SKM-1 treated with dmso at 0.1 percent for 144 hours (cell line): ENCODE measurements around the gene FNBP1.
A peak's percentile ranks its signal among the peaks of the same experiment; 100 is the strongest.
"Not testable (repeated sequence)": the region's sequence is repeated elsewhere in the genome, so short reads cannot be mapped to it uniquely, and the experiment has no call there.

Experiments used
- DNase-seq: peaks from one replicate; lab custom pipeline; 2025; ENCODE audit not compliant: unreplicated experiment; lab: John Stamatoyannopoulos, UW

The FNBP1 gene

GRCh38 chr9:129995409-129996160, 47.4 kb downstream of the FNBP1 start:
- no peak for DNase-seq

GRCh38 chr9:129994882-129995281, 48.1 kb downstream of the FNBP1 start:
- DNase-seq: no peak

GRCh38 chr9:129991139-129991538, 51.9 kb downstream of the FNBP1 start:
- not testable (repeated sequence) for DNase-seq

- peak; percentile 66 for DNase-seq
Observed at GRCh38 chr9:129990269-129991010, 52.5 kb downstream of the FNBP1 start.

- no peak for DNase-seq
Observed at GRCh38 chr9:129989740-129990139, 53.2 kb downstream of the FNBP1 start.

GRCh38 chr9:129989362-129989708, 53.7 kb downstream of the FNBP1 start:
- no peak for DNase-seq

- DNase-seq: no peak
Observed at GRCh38 chr9:129988607-129989361, 54.2 kb downstream of the FNBP1 start.

- no peak for DNase-seq
Observed at GRCh38 chr9:129987941-129988340, 55.0 kb downstream of the FNBP1 start.

- no peak for DNase-seq
Observed at GRCh38 chr9:129987047-129987446, 55.9 kb downstream of the FNBP1 start.

- DNase-seq: not testable (repeated sequence)
Observed at GRCh38 chr9:129984589-129984988, 58.4 kb downstream of the FNBP1 start.

- no peak for DNase-seq
Observed at GRCh38 chr9:129983891-129984290, 59.1 kb downstream of the FNBP1 start.

- no peak for DNase-seq
Observed at GRCh38 chr9:129981180-129981907, 61.6 kb downstream of the FNBP1 start.

GRCh38 chr9:129980224-129980623, 62.8 kb downstream of the FNBP1 start:
- DNase-seq: not testable (repeated sequence)

- DNase-seq: no peak
Observed at GRCh38 chr9:129979071-129979745, 63.8 kb downstream of the FNBP1 start.

GRCh38 chr9:129972816-129973215, 70.2 kb downstream of the FNBP1 start:
- peak; percentile 18 for DNase-seq

GRCh38 chr9:129968690-129969485, 74.1 kb downstream of the FNBP1 start:
- no peak for DNase-seq

- DNase-seq: no peak
Observed at GRCh38 chr9:129964901-129965734, 77.9 kb downstream of the FNBP1 start.

- DNase-seq: no peak
Observed at GRCh38 chr9:129962889-129963703, 79.9 kb downstream of the FNBP1 start.
